ENCODE measurements around the gene SEC16A. TPM values are rescaled to one million over a fixed set of nuclear protein-coding genes. Genes with fewer than 3 reads are reported as not detected.
"Not testable (repeated sequence)": the region's sequence is repeated elsewhere in the genome, so short reads cannot be mapped to it uniquely, and the experiment has no call there.

SEC16A gene
- total RNA-seq, 2 donors from 2014 or later = 42.2 to 47.9 TPM

GRCh38 chr9:136412962-136413361, 69.9 kb downstream of the SEC16A start:
- intact Hi-C loops (cut with DNase I) = no loop called here
- no peak for DNase-seq (ENCODE audit: low spot score)

- intact Hi-C loops (cut with DNase I) = no loop called here
Observed at GRCh38 chr9:136411378-136411777, 71.5 kb downstream of the SEC16A start.

GRCh38 chr9:136410500-136411287, 72.1 kb downstream of the SEC16A start, which contains the start of the genes ENTR1 and PMPCA:
ENTR1 (minus strand) TSS chr9:136410614; CDS start chr9:136410397, 217 bp downstream.
PMPCA (plus strand) TSS chr9:136410658; CDS start chr9:136410669, 11 bp downstream.
- intact Hi-C loops (cut with DNase I) = no loop called here
- peak; percentile 98 for DNase-seq (ENCODE audit: low spot score)

More at GRCh38 chr9:136411378-136411777, 71.5 kb downstream of the SEC16A start:
- no peak for DNase-seq (ENCODE audit: low spot score)

GRCh38 chr9:136409557-136410455, 73.0 kb downstream of the SEC16A start:
- intact Hi-C loops (cut with DNase I) = no loop called here
- no peak for DNase-seq (ENCODE audit: low spot score)

GRCh38 chr9:136407911-136408310, 74.9 kb downstream of the SEC16A start:
- no peak for DNase-seq (ENCODE audit: low spot score)
- intact Hi-C loops (cut with DNase I) = no loop called here

GRCh38 chr9:136407061-136407460, 75.8 kb downstream of the SEC16A start:
- DNase-seq (ENCODE audit: low spot score); intact Hi-C loops (cut with DNase I): not testable (repeated sequence)

GRCh38 chr9:136405904-136406303, 76.9 kb downstream of the SEC16A start:
- DNase-seq (ENCODE audit: low spot score); intact Hi-C loops (cut with DNase I): not testable (repeated sequence)

GRCh38 chr9:136405481-136405880, 77.4 kb downstream of the SEC16A start:
- intact Hi-C loops (cut with DNase I) = no loop called here
- no peak for DNase-seq (ENCODE audit: low spot score)

- intact Hi-C loops (cut with DNase I) = loop anchor here in 1 of 2 donors (5.0 kb wide), 1 partner anchor 67 kb away; no protein-coding TSS in a partner anchor
- DNase-seq (ENCODE audit: low spot score) = no peak
Observed at GRCh38 chr9:136404801-136405136, 78.1 kb downstream of the SEC16A start.

- DNase-seq (ENCODE audit: low spot score) = no peak
- intact Hi-C loops (cut with DNase I) = loop anchor here in 1 of 2 donors (5.0 kb wide), 1 partner anchor 67 kb away; no protein-coding TSS in a partner anchor
Observed at GRCh38 chr9:136403915-136404800, 78.7 kb downstream of the SEC16A start.

- DNase-seq (ENCODE audit: low spot score) = no peak
- intact Hi-C loops (cut with DNase I) = loop anchor here in 1 of 2 donors (5.0 kb wide), 1 partner anchor 66 kb away; no protein-coding TSS in a partner anchor
Observed at GRCh38 chr9:136403538-136403914, 79.3 kb downstream of the SEC16A start.

GRCh38 chr9:136402067-136402466, 80.8 kb downstream of the SEC16A start:
- intact Hi-C loops (cut with DNase I) = loop anchor here in 1 of 2 donors (5.0 kb wide), 1 partner anchor 65 kb away; no protein-coding TSS in a partner anchor
- no peak for DNase-seq (ENCODE audit: low spot score)

GRCh38 chr9:136401173-136401922, 81.5 kb downstream of the SEC16A start:
- intact Hi-C loops (cut with DNase I) = loop anchor here in 1 of 2 donors (5.0 kb wide), 1 partner anchor 64 kb away; no protein-coding TSS in a partner anchor
- no peak for DNase-seq (ENCODE audit: low spot score)

- peak; percentile 96 for DNase-seq (ENCODE audit: low spot score)
- intact Hi-C loops (cut with DNase I) = loop anchor here in 1 of 2 donors (5.0 kb wide), 1 partner anchor 63 kb away; no protein-coding TSS in a partner anchor
Observed at GRCh38 chr9:136400038-136400834, 82.6 kb downstream of the SEC16A start, which contains the start of gene SNAPC4. SNAPC4 (minus strand) TSS chr9:136400170; CDS start chr9:136398428, 1,742 bp downstream.

GRCh38 chr9:136399176-136400037, 83.4 kb downstream of the SEC16A start:
- intact Hi-C loops (cut with DNase I) = loop anchor here in 1 of 2 donors (5.0 kb wide), 1 partner anchor 62 kb away; no protein-coding TSS in a partner anchor

GRCh38 chr9:136398286-136398685, 84.6 kb downstream of the SEC16A start:
- intact Hi-C loops (cut with DNase I) = no loop called here
- no peak for DNase-seq (ENCODE audit: low spot score)

More at GRCh38 chr9:136399176-136400037, 83.4 kb downstream of the SEC16A start:
- no peak for DNase-seq (ENCODE audit: low spot score)

Measured in posterior vena cava (tissue), 2 donors.